ENCODE data around the gene USP25. TPM values are rescaled to one million over a fixed set of nuclear protein-coding genes. Genes with fewer than 3 reads are reported as not detected.

The USP25 gene
- total RNA-seq, 2 donors from 2014 or later: 42.9 to 44.7 TPM

DNA sequence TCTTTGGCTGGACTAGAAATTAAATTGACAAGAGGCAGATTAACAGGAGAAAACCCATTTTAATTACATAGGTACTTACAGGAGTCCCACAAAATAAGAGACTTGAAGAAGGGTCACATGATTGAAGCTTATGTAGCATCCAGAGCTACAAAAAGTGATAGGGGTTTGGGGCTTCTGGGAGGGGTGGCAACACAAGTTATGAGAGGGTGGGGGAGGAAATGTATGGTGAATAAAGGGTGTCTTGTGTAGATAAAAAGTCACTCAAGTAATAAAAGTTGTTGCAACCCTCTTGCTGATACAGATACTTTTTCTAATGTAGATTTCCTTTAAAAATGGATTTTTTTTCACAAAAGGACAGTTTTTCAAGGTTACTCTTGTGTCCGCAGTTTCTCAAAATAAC lies 24.0 kb downstream of the USP25 start:
- TF ChIP-seq, protein P1, sequence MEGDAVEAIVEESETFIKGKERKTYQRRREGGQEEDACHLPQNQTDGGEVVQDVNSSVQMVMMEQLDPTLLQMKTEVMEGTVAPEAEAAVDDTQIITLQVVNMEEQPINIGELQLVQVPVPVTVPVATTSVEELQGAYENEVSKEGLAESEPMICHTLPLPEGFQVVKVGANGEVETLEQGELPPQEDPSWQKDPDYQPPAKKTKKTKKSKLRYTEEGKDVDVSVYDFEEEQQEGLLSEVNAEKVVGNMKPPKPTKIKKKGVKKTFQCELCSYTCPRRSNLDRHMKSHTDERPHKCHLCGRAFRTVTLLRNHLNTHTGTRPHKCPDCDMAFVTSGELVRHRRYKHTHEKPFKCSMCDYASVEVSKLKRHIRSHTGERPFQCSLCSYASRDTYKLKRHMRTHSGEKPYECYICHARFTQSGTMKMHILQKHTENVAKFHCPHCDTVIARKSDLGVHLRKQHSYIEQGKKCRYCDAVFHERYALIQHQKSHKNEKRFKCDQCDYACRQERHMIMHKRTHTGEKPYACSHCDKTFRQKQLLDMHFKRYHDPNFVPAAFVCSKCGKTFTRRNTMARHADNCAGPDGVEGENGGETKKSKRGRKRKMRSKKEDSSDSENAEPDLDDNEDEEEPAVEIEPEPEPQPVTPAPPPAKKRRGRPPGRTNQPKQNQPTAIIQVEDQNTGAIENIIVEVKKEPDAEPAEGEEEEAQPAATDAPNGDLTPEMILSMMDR (IDR thresholded peaks at IDR 0.05): no peak
- peaks cover 0 to 53% of the 10 kb centered on the region in 2 donors for H3K4me1 ChIP-seq
- no peaks in the 10 kb centered on the region for H3K27me3 ChIP-seq
- H3K36me3 ChIP-seq: no peaks in the 10 kb centered on the region
- no peaks in the 10 kb centered on the region for H3K9me3 ChIP-seq
- no peak overlapping the region for H3K4me3 ChIP-seq
- no peak overlapping the region for H3K27ac ChIP-seq
- DNase-seq (ENCODE audit: low spot score): no peak

DNA sequence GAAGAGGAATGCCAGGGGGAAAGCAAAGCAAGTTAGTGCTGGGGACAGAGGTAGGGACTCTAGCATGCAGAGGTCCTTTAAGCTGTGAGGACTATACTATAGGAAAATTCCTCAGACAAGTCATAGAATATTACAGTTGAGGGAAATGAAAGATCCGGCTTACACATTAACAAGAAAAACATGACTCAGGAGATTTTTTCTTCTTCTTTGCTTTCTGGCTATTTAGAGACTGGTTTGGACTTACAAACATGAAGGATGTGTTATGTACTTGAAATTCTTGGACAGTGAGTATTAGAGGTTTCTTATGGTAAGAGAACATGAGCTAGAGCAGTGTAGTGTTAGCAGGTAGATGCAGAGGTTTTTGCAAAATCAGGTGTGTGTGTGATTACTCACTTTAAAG lies 24.9 kb downstream of the USP25 start:
- Histone ChIP-seq H3K27me3 (no peaks in the 10 kb centered on the region), H3K36me3 (no peaks in the 10 kb centered on the region), H3K27ac (no peak overlapping the region), H3K4me3 (no peak overlapping the region), H3K4me1 (peaks cover 0 to 47% of the 10 kb centered on the region in 2 donors), H3K9me3 (no peaks in the 10 kb centered on the region)
- DNase-seq (ENCODE audit: low spot score): no peak
- TF ChIP-seq, protein P1 (IDR thresholded peaks at IDR 0.05): no peak

DNA sequence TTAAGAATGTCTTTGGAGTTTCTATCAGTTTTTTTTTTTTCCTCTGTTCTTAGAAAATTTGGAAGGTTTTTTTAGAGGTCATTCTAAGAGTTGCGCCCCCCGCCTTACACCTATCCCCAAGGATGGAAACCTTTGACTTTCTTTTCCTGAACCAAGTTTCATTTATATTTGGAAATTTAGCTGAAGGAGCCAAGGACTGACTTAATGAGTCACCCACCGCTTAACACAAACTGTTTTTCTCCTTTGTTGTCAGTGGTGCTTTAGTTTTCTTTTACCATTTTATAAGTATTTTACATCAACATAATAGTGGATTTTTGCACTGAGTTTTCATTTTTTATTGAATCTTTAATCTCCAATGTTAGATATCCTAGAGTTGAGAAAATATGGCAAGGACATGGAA lies 25.3 kb downstream of the USP25 start:
- DNase-seq (ENCODE audit: low spot score): no peak
- TF ChIP-seq, protein P1 (IDR thresholded peaks at IDR 0.05): no peak
- Histone ChIP-seq H3K27ac (no peak overlapping the region), H3K36me3 (no peaks in the 10 kb centered on the region), H3K4me1 (peaks cover 0 to 48% of the 10 kb centered on the region in 2 donors), H3K9me3 (no peaks in the 10 kb centered on the region), H3K27me3 (no peaks in the 10 kb centered on the region), H3K4me3 (no peak overlapping the region)

DNA sequence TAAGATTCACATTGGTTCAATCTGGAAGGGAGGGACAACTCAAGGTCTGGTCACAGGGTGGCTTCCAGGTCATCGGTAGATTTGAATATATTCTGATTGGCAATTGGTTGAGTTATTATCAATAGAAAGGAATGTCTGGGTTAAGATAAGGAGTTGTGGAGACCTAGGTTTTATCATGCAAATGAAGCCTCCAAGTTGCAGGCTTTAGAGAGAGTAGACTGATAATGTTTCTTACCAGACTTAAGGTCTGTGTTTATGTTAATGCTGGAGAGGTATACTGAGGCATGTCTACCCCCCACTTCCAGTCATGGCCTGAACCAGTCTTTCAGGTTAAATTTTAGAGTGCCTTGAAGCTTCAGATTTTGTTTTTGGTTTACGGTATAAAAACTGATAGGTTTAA lies 29.7 kb downstream of the USP25 start:
- peaks cover 0 to 32% of the 10 kb centered on the region in 2 donors for H3K4me1 ChIP-seq
- no peaks in the 10 kb centered on the region for H3K36me3 ChIP-seq
- H3K9me3 ChIP-seq: no peaks in the 10 kb centered on the region
- H3K27ac ChIP-seq: no peak overlapping the region
- TF ChIP-seq, protein P1 (IDR thresholded peaks at IDR 0.05): no peak
- no peaks in the 10 kb centered on the region for H3K27me3 ChIP-seq
- DNase-seq (ENCODE audit: low spot score): no peak
- no peak overlapping the region for H3K4me3 ChIP-seq

DNA sequence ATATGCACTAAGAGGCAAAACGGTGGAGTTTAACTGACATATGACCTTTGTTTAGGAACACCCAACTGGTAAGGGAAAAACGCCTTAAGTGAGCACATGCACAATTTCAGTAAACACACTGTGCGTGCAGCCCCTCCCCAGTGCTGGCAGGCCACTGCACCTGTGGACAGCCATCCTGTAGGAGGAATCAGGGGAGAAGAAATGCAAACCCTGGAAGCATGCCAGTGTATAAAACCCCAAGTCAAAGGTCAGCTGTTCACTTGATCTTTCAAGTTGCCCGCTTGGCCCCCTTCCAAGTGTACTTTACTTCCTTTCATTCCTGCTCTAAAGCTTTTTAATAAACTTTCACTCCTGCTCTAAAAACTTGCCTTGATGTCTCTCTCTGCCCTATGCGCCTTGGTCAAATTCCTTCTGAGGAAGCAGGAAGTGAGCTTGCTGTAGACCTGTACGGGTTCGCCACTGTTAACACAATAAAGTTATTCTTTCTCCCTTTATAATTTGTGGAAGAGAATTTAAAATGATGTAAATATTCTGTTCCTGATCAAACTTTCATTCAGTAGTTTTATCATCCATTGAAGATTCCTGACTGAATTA lies 31.8 kb downstream of the USP25 start:
- no peaks in the 10 kb centered on the region for H3K27me3 ChIP-seq
- H3K4me1 ChIP-seq: peaks cover 0 to 17% of the 10 kb centered on the region in 2 donors
- TF ChIP-seq, protein P1 (IDR thresholded peaks at IDR 0.05): no peak
- no peaks in the 10 kb centered on the region for H3K36me3 ChIP-seq
- no peak for DNase-seq (ENCODE audit: low spot score)
- no peaks in the 10 kb centered on the region for H3K9me3 ChIP-seq
- H3K4me3 ChIP-seq: no peak overlapping the region
- H3K27ac ChIP-seq: no peak overlapping the region

DNA sequence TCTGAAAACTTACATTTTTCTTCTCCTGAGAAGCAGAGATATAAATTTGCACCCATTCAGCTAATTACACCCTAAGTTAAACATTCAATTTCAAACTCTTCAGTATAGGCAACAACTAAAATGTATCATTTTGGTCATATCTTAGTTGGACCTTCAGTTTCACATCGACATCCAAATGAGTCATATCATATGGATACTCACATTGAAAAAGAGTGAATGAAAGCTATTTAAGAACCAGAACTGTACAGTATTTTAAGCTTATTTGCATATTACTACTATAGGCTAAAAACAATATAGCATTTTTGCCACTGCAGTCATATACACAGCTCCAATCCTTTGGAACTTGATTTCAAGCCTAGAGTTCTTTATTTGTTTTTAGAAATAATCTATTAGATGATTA lies 33.6 kb downstream of the USP25 start:
- Histone ChIP-seq H3K27me3 (no peaks in the 10 kb centered on the region), H3K9me3 (no peaks in the 10 kb centered on the region), H3K27ac (no peak overlapping the region), H3K36me3 (no peaks in the 10 kb centered on the region), H3K4me3 (no peak overlapping the region), H3K4me1 (peaks cover 0 to 29% of the 10 kb centered on the region in 2 donors)
- TF ChIP-seq, protein P1 (IDR thresholded peaks at IDR 0.05): no peak
- DNase-seq (ENCODE audit: low spot score): no peak

Measured in right atrium auricular region (tissue), 2 donors.